Kidney (tissue), 14 donors: ENCODE data around the gene HECA. TPM values are rescaled to one million over a fixed set of nuclear protein-coding genes. Genes with fewer than 3 reads are reported as not detected.

Experiments
- DNase-seq, 5 donors: peaks; one replicate each; pipeline ENCODE4 v3.0.0-alpha.2; 2013 to 2020
- FAIRE-seq: peaks from 2 replicates; lab custom pipeline; 2012; peaks lifted over from hg19 to GRCh38; lab: Jason Lieb, UNC
- H3K27ac ChIP-seq, 2 donors: one replicate each; pipeline ENCODE4 v1.7.0; 2013; ENCODE audit warnings: low read depth in 2 of 2, low read length in 2 of 2, inconsistent platforms in 1 of 2
- H3K27me3 ChIP-seq: one replicate; pipeline ENCODE4 v1.7.1; 2013; ENCODE audit warnings: low read length, inconsistent platforms; ENCODE audit not compliant: control insufficient read depth, insufficient read depth
- H3K36me3 ChIP-seq, 3 donors: one replicate each; pipeline versions ENCODE4 v1.7.0 to v1.7.1; 2013; ENCODE audit warnings: low read length in 3 of 3, control low read depth in 1 of 3, inconsistent platforms in 1 of 3; ENCODE audit not compliant: insufficient read depth in 3 of 3, control insufficient read depth in 2 of 3
- H3K4me1 ChIP-seq, 3 donors: one replicate each; pipeline versions ENCODE4 v1.7.0 to v1.7.1; 2013; ENCODE audit warnings: low read length in 3 of 3, inconsistent platforms in 1 of 3, low read depth in 1 of 3; ENCODE audit not compliant: control insufficient read depth in 2 of 3, insufficient read depth in 2 of 3
- H3K4me3 ChIP-seq, 3 donors: one replicate each; pipeline versions ENCODE4 v1.7.0 to v1.8.1; 2013; ENCODE audit warnings: low read length in 3 of 3, control low read depth in 1 of 3, inconsistent platforms in 1 of 3
- H3K9ac ChIP-seq, 3 donors: one replicate each; pipeline versions ENCODE4 v1.7.0 to v1.7.1; 2013; ENCODE audit warnings: low read length in 3 of 3, control low read depth in 1 of 3, inconsistent platforms in 1 of 3
- H3K9me3 ChIP-seq, 3 donors: one replicate each; pipeline versions ENCODE4 v1.7.0 to v1.7.1; 2013; ENCODE audit warnings: low read length in 3 of 3, control low read depth in 1 of 3, inconsistent platforms in 1 of 3; ENCODE audit not compliant: control insufficient read depth in 2 of 3, insufficient read depth in 1 of 3
- intact Hi-C: fragments of 100-400 bp; cut with DNase I; formaldehyde crosslinking; loops from one replicate; pipeline ENCODE4 v1.11.1; 2022
- polyA plus RNA-seq: library from polyadenylated mRNA; stranded (reverse); fragments of 350-450 nt; fragmentation: Illumina TruSeq; extraction: RNeasy Lipid Tissue Mini Kit (QIAGEN cat#74804); gene quantifications from one replicate; pipeline ENCODE4 v1.2.3, GENCODE V29; 2014; ENCODE audit warnings: low read depth, low replicate concordance; ENCODE audit not compliant: insufficient read depth
- total RNA-seq: library from RNA; stranded (reverse); fragmentation: NEBNext Ultra II Directional; extraction: Animal tissue kit (Norgen Biotek cat#: 25700); gene quantifications from one replicate; pipeline ENCODE4 v1.2.1, GENCODE V29; 2021
- TF ChIP-seq, protein P1 (sequence below): IDR thresholded peaks from 3 replicates; pipeline ENCODE4 v1.5.1; 2012; ENCODE audit warnings: mild to moderate bottlenecking, moderate library complexity, borderline replicate concordance; ENCODE audit not compliant: insufficient read depth; ENCODE audit errors: extremely low read depth
- donor health status: control.
- donor health status: control.
- donor health status: control.
- donor health status: control.
- donor health status: control.
- donor health status: DM: yes; HTN: yes; CAD: no.
- donor health status: Normal renal cell carcinoma (clear cell type).

Gene HECA
- total and polyA plus RNA-seq, 2 donors from 2014 or later = 5.2 to 22.0 TPM

GRCh38 chr6:139144490-139145085, 9.7 kb downstream of the HECA start:
- peaks cover 0 to 10% (median 4%) of the 10 kb centered on the region in 3 donors for H3K4me1 ChIP-seq
- no peak overlapping the region for H3K27ac ChIP-seq
- TF ChIP-seq, protein P1, sequence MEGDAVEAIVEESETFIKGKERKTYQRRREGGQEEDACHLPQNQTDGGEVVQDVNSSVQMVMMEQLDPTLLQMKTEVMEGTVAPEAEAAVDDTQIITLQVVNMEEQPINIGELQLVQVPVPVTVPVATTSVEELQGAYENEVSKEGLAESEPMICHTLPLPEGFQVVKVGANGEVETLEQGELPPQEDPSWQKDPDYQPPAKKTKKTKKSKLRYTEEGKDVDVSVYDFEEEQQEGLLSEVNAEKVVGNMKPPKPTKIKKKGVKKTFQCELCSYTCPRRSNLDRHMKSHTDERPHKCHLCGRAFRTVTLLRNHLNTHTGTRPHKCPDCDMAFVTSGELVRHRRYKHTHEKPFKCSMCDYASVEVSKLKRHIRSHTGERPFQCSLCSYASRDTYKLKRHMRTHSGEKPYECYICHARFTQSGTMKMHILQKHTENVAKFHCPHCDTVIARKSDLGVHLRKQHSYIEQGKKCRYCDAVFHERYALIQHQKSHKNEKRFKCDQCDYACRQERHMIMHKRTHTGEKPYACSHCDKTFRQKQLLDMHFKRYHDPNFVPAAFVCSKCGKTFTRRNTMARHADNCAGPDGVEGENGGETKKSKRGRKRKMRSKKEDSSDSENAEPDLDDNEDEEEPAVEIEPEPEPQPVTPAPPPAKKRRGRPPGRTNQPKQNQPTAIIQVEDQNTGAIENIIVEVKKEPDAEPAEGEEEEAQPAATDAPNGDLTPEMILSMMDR = no peak
- FAIRE-seq (no peak), DNase-seq (no peak)
- intact Hi-C loops = no loop called here
- no peak overlapping the region for H3K9ac ChIP-seq
- H3K4me3 ChIP-seq = no peak overlapping the region
- no peaks in the 10 kb centered on the region for H3K27me3 ChIP-seq
- no peaks in the 10 kb centered on the region for H3K36me3 ChIP-seq
- H3K9me3 ChIP-seq = no peaks in the 10 kb centered on the region

DNA sequence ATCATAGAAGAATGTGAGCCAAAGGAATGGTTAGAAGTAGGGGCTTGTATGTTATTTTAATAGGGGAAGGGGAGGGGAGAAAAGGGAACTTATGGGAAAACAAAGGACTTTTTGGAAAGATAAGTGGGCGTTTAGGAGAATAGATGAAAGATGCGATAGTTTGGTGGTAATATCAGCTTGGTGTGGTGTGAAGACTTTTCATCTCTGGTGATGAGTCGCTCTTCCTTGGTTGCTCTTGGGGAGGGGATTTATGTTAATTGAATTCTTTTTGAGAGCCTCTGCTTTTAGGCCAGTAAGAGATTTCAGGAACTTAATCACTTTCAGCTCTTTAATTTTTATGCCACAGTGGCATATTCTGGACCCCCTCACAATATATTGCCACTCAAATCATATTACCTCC, 10.8 kb downstream of the HECA start:
- TF ChIP-seq, protein P1 = no peak
- no peak overlapping the region for H3K27ac ChIP-seq
- H3K9me3 ChIP-seq = no peaks in the 10 kb centered on the region
- DNase-seq = no peak
- no peak overlapping the region for H3K4me3 ChIP-seq
- H3K27me3 ChIP-seq = no peaks in the 10 kb centered on the region
- intact Hi-C loops = no loop called here
- peaks cover 0 to 11% (median 4%) of the 10 kb centered on the region in 3 donors for H3K4me1 ChIP-seq
- FAIRE-seq = no peak
- H3K9ac ChIP-seq = no peak overlapping the region
- H3K36me3 ChIP-seq = no peaks in the 10 kb centered on the region

GRCh38 chr6:139146317-139146726, 11.4 kb downstream of the HECA start:
- TF ChIP-seq, protein P1 = no peak
- Histone ChIP-seq H3K36me3 (no peaks in the 10 kb centered on the region), H3K4me3 (no peak overlapping the region), H3K27me3 (no peaks in the 10 kb centered on the region), H3K9ac (no peak overlapping the region), H3K27ac (no peak overlapping the region), H3K9me3 (no peaks in the 10 kb centered on the region), H3K4me1 (peaks cover 0 to 11% (median 4%) of the 10 kb centered on the region in 3 donors)
- intact Hi-C loops = no loop called here
- FAIRE-seq = no peak
- DNase-seq = no peak

DNA sequence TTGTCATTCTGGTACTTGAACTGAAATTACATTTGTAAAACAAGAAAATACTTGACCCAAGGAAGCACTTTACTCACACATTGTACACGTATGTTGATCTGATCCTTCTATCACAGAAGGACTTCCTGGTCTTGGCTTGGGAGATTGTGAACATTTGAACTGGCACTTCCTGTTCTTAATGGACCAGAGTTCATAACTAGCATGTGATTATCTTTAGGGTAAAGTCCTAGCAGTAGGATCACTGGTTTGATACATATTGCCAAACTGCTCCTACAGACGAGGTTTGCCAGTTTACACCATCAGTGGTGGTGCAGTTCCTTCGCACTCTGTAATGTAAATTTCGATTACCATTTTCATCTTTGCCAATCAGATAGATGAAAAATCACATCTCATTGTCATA, 12.7 kb downstream of the HECA start:
- Histone ChIP-seq H3K9ac (no peak overlapping the region), H3K27ac (no peak overlapping the region), H3K36me3 (no peaks in the 10 kb centered on the region), H3K27me3 (no peaks in the 10 kb centered on the region), H3K4me1 (peaks cover 2 to 14% (median 4%) of the 10 kb centered on the region in 3 donors), H3K4me3 (no peak overlapping the region), H3K9me3 (no peaks in the 10 kb centered on the region)
- DNase-seq = no peak
- TF ChIP-seq, protein P1 = no peak
- intact Hi-C loops = no loop called here
- no peak for FAIRE-seq
